MCF 10A (cell line): ENCODE results near the gene TTC23. TPM values are rescaled to one million over a fixed set of nuclear protein-coding genes. Genes with fewer than 3 reads are reported as not detected.

Experiments used
- Bru-seq: library from RNA; stranded (reverse); fragments of 400-500 nt; gene quantifications from one replicate; lab custom pipeline; 2021; lab: Mats Ljungman, UMichigan
- BruChase-seq, 2 experiments: library from RNA; stranded (reverse); fragments of 400-500 nt; gene quantifications; one replicate each; lab custom pipeline; 2021; lab: Mats Ljungman, UMichigan
- BruUV-seq: library from RNA; stranded (reverse); fragments of 400-500 nt; replicated peaks from 2 replicates; lab custom pipeline; 2021; lab: Mats Ljungman, UMichigan
- CTCF ChIA-PET: fragments of 300-600 bp; sonication (Branson Sonifier 250); formaldehyde crosslinking; extraction: SDS; loops from one replicate; lab custom pipeline; 2021; ENCODE audit warnings: antibody characterized with exemption, inconsistent platforms; lab: Yijun Ruan, JAX
- POLR2A ChIA-PET: fragments of 300-600, 350-650 bp; sonication (Branson Sonifier 250); formaldehyde crosslinking; extraction: SDS; loops from one replicate; lab custom pipeline; 2020; ENCODE audit warnings: antibody characterized with exemption, inconsistent platforms; lab: Yijun Ruan, JAX
- DNase-seq: peaks from one replicate; pipeline ENCODE4 v3.0.0-alpha.2; 2018; ENCODE audit not compliant: unreplicated experiment
- H3K27ac Mint-ChIP-seq: one replicate; pipeline ENCODE4 v1.8.0; 2022; ENCODE audit warnings: mild to moderate bottlenecking, low read depth, mixed read lengths; ENCODE audit not compliant: unreplicated experiment
- H3K27me3 Mint-ChIP-seq: one replicate; pipeline ENCODE4 v1.8.0; 2022; ENCODE audit warnings: mixed read lengths; ENCODE audit not compliant: insufficient read depth, unreplicated experiment
- H3K36me3 Mint-ChIP-seq: one replicate; pipeline ENCODE4 v1.8.0; 2022; ENCODE audit warnings: mild to moderate bottlenecking, moderate library complexity, mixed read lengths; ENCODE audit not compliant: insufficient read depth, unreplicated experiment
- H3K4me1 Mint-ChIP-seq: one replicate; pipeline ENCODE4 v1.8.0; 2022; ENCODE audit warnings: mixed read lengths; ENCODE audit not compliant: insufficient read depth, unreplicated experiment
- H3K4me3 Mint-ChIP-seq: one replicate; pipeline ENCODE4 v1.8.0; 2022; ENCODE audit warnings: mild to moderate bottlenecking, moderate library complexity, mixed read lengths; ENCODE audit not compliant: unreplicated experiment
- H3K9me3 Mint-ChIP-seq: one replicate; pipeline ENCODE4 v1.8.0; 2022; ENCODE audit warnings: mixed read lengths; ENCODE audit not compliant: unreplicated experiment
- intact Hi-C: fragments of 100-400 bp; cut with micrococcal nuclease; formaldehyde crosslinking; loops from 2 replicates; pipeline ENCODE4 v1.14.1; 2022
- long read RNA-seq: library from polyadenylated mRNA; stranded (forward); transcript quantifications from one replicate; pipeline ENCODE4 v2.0.0, GENCODE V29; 2022
- total RNA-seq: library from RNA; stranded (reverse); gene quantifications from 2 replicates; pipeline ENCODE4 v1.2.3, GENCODE V29; 2022
- TF ChIP-seq, protein P1 (sequence below): fragments of 200-600 bp; IDR thresholded peaks from one replicate; pipeline ENCODE4 v1.8.0; 2022; ENCODE audit warnings: antibody characterized with exemption, mild to moderate bottlenecking; ENCODE audit not compliant: unreplicated experiment

Gene TTC23, protein sequence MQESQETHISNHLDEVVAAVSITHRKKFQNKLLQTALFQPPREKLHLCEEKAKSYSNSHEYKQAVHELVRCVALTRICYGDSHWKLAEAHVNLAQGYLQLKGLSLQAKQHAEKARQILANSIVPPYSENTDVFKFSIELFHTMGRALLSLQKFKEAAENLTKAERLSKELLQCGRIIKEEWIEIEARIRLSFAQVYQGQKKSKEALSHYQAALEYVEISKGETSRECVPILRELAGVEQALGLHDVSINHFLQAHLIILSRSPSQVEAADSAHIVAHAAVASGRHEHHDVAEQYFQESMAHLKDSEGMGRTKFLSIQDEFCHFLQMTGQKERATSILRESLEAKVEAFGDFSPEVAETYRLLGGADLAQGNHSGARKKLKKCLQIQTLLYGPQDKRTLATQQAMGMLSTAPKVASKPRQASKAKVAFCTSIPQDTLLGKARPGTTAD
- total RNA-seq (15.1 and 15.6 TPM in 2 replicates), Bru-seq, nascent RNA (percentile 69 among the genes with signal in this experiment), BruChase-seq, experiment 1, labeled RNA remaining after a 6-hour chase (percentile 58 among the genes with signal in this experiment), BruChase-seq, experiment 2, labeled RNA remaining after a 2-hour chase (percentile 60 among the genes with signal in this experiment)
- long read RNA-seq, partial matches to known transcripts: 3 of 18 reads
- long read RNA-seq, other reads (novel, unspliced or antisense): 15 of 18 reads

DNA sequence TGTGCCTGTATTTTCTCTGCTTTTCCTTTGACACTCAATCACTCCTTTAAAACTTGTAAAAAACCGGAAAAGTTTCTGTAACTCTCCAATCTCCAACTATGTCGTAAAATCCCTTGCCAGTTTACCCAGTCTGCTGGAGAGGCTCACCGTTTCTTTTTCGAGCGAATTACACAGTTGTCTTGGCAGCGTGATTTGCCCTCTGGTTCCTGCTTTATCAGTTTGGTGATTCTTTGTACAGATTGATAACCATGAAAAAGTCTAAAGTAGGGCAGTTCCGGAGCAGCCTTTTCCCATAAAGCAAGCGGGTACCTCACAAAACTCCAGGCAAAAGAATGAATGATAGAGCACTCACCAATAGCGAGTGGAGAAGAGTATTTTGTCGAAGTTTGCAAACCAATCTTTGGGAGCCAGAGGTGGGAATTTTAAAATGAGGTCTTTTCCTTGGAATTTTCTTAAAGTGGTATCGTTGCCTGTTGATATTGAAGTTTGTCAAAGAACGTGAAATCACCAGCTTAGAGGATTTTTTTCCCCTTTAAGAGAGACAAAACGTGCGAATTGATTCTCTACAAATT lies at the start of gene TTC23:
TSS of gene TTC23 (minus strand) at position 312 of the 572 bp plus-strand sequence. CDS start 20,869 bp downstream, outside the sequence.
- no peak within 1 kb of the TSS for H3K27ac Mint-ChIP-seq
- no peaks in the 10 kb centered on the region for H3K9me3 Mint-ChIP-seq
- H3K36me3 Mint-ChIP-seq: no peaks in the 10 kb centered on the region
- peak; percentile 92 for DNase-seq
- POLR2A ChIA-PET: interaction anchor here (0.7 to 3.6 kb wide), 16 partner anchors 10 to 600 kb away, joined by 3 to 62 read pairs (median 4); partner anchors contain the start of genes IGF1R, LYSMD4 and MEF2A
- intact Hi-C loops: no loop called here
- H3K27me3 Mint-ChIP-seq: no peaks in the 10 kb centered on the region
- no peak within 1 kb of the TSS for H3K4me3 Mint-ChIP-seq
- CTCF ChIA-PET: no interaction called here
- peaks cover 23% of the 10 kb centered on the region for H3K4me1 Mint-ChIP-seq
- no TSS peak for BruUV-seq
- TF ChIP-seq, protein P1, sequence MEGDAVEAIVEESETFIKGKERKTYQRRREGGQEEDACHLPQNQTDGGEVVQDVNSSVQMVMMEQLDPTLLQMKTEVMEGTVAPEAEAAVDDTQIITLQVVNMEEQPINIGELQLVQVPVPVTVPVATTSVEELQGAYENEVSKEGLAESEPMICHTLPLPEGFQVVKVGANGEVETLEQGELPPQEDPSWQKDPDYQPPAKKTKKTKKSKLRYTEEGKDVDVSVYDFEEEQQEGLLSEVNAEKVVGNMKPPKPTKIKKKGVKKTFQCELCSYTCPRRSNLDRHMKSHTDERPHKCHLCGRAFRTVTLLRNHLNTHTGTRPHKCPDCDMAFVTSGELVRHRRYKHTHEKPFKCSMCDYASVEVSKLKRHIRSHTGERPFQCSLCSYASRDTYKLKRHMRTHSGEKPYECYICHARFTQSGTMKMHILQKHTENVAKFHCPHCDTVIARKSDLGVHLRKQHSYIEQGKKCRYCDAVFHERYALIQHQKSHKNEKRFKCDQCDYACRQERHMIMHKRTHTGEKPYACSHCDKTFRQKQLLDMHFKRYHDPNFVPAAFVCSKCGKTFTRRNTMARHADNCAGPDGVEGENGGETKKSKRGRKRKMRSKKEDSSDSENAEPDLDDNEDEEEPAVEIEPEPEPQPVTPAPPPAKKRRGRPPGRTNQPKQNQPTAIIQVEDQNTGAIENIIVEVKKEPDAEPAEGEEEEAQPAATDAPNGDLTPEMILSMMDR: no peak

- POLR2A ChIA-PET: interaction anchor here (1.2 to 2.2 kb wide), 2 partner anchors 9 to 28 kb away, joined by 3 to 10 read pairs; no protein-coding TSS in a partner anchor
- Mint-ChIP-seq H3K4me3 (no peak overlapping the region), H3K27ac (no peak overlapping the region), H3K36me3 (no peaks in the 10 kb centered on the region), H3K9me3 (peaks cover 9% of the 10 kb centered on the region), H3K27me3 (no peaks in the 10 kb centered on the region), H3K4me1 (no peaks in the 10 kb centered on the region)
- TF ChIP-seq, protein P1: no peak
- BruUV-seq: no TSS peak
- no peak for DNase-seq
- CTCF ChIA-PET: interaction anchor here (1.1 to 2.1 kb wide), 4 partner anchors 9 to 408 kb away, joined by 5 to 18 read pairs (median 6); no protein-coding TSS in a partner anchor
- intact Hi-C loops: no loop called here
Measured at GRCh38 chr15:99296386-99296785, 47.0 kb upstream of the TTC23 start.

DNA sequence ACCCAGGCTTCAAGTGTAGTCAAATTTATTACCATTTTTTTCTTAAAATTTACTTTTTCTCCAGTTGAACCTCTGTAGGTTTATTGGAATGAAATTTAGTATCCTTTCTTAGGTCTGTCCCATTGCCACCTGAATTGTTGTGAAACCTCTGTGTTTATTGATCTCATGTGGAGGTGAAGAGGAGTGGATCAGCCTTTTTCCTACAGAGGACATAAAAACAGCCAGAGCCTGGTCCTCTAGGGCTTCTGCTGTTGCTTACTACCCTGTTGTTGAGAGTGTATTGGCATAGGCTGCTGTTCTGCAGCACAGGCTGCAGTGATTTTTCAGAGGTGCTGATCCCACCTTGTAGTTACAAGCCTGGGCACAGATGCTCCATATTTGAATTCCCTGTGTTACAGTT lies 46.5 kb upstream of the TTC23 start:
- H3K36me3 Mint-ChIP-seq: no peaks in the 10 kb centered on the region
- intact Hi-C loops: no loop called here
- H3K9me3 Mint-ChIP-seq: peaks cover 9% of the 10 kb centered on the region
- no TSS peak for BruUV-seq
- H3K4me3 Mint-ChIP-seq: no peak overlapping the region
- TF ChIP-seq, protein P1: no peak
- POLR2A ChIA-PET: interaction anchor here (1.2 to 2.2 kb wide), 2 partner anchors 10 to 28 kb away, joined by 3 to 10 read pairs; no protein-coding TSS in a partner anchor
- no peak for DNase-seq
- no peaks in the 10 kb centered on the region for H3K4me1 Mint-ChIP-seq
- no peak overlapping the region for H3K27ac Mint-ChIP-seq
- no peaks in the 10 kb centered on the region for H3K27me3 Mint-ChIP-seq
- CTCF ChIA-PET: interaction anchor here (1.1 kb wide), 1 partner anchor 9 kb away, joined by 5 read pairs; no protein-coding TSS in a partner anchor
